GM21737 (cell line): ENCODE measurements around the gene MSL2.
"Not testable (repeated sequence)": the region's sequence is repeated elsewhere in the genome, so short reads cannot be mapped to it uniquely, and the experiment has no call there.

Experiments used
- ATAC-seq: cut with Tn5 transposase; IDR thresholded peaks from one replicate; pipeline ENCODE4 v1.9.1; 2021; ENCODE audit warnings: mild to moderate bottlenecking, moderate library complexity; ENCODE audit not compliant: unreplicated experiment

MSL2 gene

GRCh38 chr3:136192831-136193230, 3.3 kb downstream of the MSL2 start:
- no peak for ATAC-seq

- ATAC-seq: not testable (repeated sequence)
Measured at GRCh38 chr3:136192195-136192594, 3.9 kb downstream of the MSL2 start.

GRCh38 chr3:136189859-136190617, 6.1 kb downstream of the MSL2 start:
- no peak for ATAC-seq

GRCh38 chr3:136189043-136189442, 7.1 kb downstream of the MSL2 start:
- no peak for ATAC-seq

- ATAC-seq: no peak
Measured at GRCh38 chr3:136187868-136188267, 8.3 kb downstream of the MSL2 start.

GRCh38 chr3:136186846-136187245, 9.3 kb downstream of the MSL2 start:
- no peak for ATAC-seq

- no peak for ATAC-seq
Measured at GRCh38 chr3:136186344-136186743, 9.8 kb downstream of the MSL2 start.

- no peak for ATAC-seq
Measured at GRCh38 chr3:136184703-136185102, 11.4 kb downstream of the MSL2 start.

GRCh38 chr3:136181741-136182140, 14.4 kb downstream of the MSL2 start:
- no peak for ATAC-seq

GRCh38 chr3:136177876-136178275, 18.3 kb downstream of the MSL2 start:
- ATAC-seq: no peak

- no peak for ATAC-seq
Measured at GRCh38 chr3:136173939-136174490, 22.1 kb downstream of the MSL2 start.

- no peak for ATAC-seq
Measured at GRCh38 chr3:136171097-136171542, 25.0 kb downstream of the MSL2 start.

- ATAC-seq: not testable (repeated sequence)
Measured at GRCh38 chr3:136168236-136168635, 27.9 kb downstream of the MSL2 start.

GRCh38 chr3:136166507-136166906, 29.6 kb downstream of the MSL2 start:
- no peak for ATAC-seq

GRCh38 chr3:136163607-136164006, 32.5 kb downstream of the MSL2 start:
- ATAC-seq: not testable (repeated sequence)

GRCh38 chr3:136162322-136162721, 33.8 kb downstream of the MSL2 start:
- no peak for ATAC-seq

GRCh38 chr3:136161516-136161915, 34.6 kb downstream of the MSL2 start:
- ATAC-seq: no peak

- ATAC-seq: no peak
Measured at GRCh38 chr3:136152963-136153362, 43.2 kb downstream of the MSL2 start.

- no peak for ATAC-seq
Measured at GRCh38 chr3:136152176-136152843, 43.8 kb downstream of the MSL2 start.

GRCh38 chr3:136151219-136151618, 44.9 kb downstream of the MSL2 start:
- ATAC-seq: no peak

- ATAC-seq: no peak
Measured at GRCh38 chr3:136149667-136150066, 46.5 kb downstream of the MSL2 start.
